ENCODE data around the gene TNFAIP2.
"Not testable (repeated sequence)": the region's sequence is repeated elsewhere in the genome, so short reads cannot be mapped to it uniquely, and the experiment has no call there.

The TNFAIP2 gene

DNA sequence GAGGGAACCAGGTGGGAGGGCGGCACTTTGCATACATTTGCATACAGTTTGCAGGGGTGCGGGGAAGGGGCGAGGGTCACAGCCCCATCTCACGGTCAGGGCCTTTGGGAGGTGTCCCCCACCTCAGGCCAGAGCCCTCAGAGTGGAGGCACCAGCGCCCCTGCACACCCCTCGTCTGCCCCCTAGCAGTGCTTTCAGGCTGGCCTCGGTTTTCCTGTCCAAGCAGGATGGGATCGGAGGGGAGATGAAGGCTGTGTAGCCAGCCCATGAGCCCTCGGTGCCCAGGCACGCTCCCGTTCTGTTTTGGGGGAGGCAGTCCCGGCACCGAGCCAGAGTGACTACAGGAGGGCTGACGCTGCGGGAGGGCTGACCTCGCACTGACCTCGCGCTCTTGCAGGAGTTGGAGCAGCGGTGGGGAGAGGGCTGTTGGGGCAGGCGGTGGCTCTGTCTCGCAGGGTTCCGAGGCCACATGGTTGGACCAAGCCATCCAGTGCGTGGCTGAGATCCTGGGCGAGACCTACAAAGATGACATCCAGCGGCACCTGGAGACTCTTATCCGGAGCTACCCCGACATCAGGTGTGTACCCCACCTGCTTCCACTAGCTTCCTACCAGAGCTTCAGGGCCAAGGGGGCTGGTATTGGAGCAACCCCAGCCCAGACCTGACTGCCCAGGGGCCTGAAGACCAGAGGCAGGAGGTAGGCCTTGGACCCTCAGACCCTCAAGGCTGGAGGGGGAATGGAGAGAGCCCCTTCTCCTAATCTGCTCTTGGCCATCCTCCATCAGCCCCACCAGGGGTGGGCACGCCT lies 15.1 kb upstream of the TNFAIP2 start:
- DNase-seq (ENCODE audit: low spot score), result no peak

DNA sequence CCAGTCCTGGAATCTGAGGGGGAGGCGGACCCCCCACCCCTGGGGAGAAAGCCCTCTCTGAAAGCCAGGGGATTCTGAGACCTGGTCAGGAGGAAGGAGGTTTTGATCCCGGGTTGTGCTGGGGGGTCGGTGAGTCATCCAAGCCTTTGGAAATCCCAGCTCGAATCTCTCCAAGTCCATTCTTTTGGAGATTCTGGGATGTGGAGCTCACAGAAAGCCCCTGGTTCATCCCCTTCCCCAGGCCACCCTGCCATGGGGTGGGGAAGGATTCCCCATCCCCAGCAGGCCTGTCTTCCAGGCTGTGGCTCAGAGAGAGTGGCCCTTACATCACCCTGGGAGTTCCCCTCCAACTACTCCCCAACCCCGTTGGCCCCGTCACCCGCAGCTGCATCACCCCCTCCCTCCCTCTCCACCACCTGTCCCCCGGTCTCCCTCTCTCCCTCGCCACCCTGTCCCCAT lies 14.5 kb upstream of the TNFAIP2 start:
- DNase-seq (ENCODE audit: low spot score), result peak; percentile 53

DNA sequence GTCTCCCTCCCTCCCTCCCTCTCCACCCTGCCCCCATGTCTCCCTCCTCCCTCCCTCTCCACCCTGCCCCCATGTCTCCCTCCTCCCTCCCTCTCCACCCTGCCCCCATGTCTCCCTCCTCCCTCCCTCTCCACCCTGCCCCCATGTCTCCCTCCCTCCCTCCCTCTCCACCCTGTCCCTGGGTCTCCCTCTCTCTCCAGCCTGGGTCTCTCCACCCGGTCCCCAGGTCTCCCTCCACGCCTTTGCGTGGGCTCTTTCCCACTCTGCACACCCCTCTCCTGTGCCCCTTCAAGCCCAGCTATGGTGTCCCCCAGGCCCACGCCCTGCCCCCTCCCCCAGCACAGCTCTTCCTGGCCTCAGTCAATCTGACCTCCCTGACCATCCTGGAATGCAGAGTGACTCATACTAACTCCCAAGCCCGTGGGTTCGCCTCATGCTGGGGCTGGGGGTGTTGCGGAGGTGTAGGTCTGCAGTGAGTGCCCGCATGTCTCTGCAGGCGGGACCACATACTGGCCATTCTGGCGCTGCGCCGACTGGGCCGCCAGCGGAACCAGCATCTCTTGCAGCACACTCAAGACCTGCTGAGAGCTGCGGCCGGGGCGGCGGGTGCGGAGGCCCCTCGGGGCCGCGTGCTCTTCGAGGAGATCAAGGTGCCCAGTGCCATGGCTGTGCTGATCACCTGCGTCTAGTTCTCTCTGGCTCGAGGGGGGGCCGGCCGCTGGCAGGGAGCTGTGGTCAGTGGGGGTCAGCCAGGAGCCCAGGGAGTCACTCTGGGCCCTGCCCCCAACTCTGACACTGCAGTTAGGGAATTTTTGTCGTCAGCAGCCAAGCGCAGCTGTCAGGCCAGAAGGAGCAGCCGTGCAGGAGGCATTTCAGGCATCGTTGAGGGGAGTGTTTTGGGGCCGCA lies 13.5 kb upstream of the TNFAIP2 start:
- DNase-seq (ENCODE audit: low spot score), result no peak

DNA sequence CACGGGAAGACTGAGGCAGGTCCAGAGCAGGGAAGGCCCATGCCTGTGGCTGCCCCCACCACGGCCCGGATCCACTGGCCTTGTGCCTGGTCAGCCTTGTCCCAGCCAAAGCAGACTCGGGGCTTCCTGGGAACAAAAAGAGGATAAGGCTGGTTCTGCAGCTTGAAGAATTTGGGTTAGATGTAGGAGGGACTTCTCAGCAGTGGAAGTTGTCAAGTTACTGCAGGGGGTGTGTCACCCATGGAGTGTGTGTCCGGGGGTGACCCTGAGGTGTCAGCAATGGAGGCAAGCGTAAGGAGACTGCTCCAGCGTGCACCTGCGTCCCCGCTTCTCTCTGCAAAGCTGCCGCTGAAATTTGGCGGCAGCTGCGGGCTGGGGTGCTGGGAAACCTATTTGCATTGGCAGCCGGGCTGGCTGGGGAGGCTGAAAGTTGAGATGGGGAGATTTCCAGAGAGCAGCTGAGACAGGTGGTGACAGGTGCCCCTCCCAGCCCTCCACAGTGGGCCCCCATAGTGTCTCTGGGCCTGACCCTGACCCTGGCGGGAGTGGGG lies 12.5 kb upstream of the TNFAIP2 start:
- DNase-seq (ENCODE audit: low spot score), result peak; percentile 68

DNA sequence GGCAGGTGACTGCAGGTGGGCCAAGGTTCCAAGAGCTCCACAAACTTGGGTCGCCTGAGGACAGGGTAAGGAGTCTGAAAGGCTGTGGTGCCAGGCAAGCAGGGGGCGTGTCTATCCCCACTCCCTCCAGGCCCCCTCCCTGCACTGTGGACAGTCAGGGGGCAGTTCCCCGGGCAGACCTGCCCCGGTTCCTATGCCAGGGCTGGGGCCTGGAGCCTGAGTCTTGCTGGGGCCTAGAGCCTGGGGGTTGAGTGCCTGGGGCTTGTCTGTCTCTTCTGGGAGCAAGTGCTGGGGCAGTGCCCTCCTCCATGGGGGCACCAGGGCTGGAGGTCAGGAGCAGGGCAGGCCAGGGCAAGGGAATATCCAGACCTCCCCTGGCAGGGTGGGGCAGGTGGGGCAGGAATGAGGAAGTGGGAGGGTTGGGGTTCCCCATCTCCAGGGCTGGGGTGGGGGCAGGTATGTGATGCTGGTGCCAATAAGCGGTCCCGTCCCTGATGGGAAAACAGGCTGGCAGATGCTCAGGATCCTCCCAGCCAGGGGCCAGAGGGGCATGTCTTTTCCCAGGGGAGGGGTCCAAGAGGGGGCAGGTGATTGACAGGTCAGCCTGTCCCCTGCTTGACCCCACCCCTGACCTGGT lies 11.9 kb upstream of the TNFAIP2 start:
- DNase-seq (ENCODE audit: low spot score), result no peak

DNA sequence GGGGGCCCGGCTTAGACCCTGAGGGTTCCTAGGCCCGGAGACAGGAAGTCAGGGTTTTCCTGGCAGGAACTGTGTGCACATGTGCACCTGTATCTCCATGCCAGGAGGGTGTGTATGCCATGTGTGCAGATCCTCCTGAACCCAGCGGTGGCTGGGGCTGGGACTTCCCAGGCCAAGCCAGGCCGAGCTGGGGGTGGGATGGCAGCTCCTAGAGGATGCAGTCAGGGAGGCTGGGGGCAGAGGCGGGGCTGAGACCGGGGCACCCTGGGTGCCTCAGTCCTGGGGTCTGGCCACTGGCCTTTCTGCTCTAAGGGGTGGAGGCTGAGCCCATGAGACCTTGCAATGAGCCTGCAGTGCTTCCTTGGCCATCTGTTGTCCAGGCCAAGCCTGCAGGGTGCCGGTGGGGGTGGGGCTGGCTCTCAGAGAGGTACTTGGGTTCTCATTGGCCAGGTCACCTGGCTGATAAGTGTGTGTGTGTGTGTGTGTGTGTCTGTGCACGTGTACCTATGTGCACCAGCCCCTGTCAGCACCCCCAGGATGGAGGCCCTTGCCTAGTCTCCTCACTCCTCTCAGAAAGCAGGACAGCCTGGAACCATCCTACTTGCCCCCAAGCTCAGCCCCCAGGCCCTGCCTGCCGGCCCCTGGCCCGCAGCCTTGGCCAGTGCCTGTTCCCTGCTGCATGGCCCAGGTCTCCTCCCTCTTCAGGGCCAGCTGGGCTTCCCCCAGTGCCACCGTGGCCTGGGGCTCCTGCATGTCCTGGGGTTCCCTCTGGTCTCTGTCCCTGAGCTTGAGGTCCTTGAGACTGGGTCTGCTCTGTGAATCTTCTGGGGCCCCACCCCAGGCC lies 10.6 kb upstream of the TNFAIP2 start:
- DNase-seq (ENCODE audit: low spot score), result no peak

DNA sequence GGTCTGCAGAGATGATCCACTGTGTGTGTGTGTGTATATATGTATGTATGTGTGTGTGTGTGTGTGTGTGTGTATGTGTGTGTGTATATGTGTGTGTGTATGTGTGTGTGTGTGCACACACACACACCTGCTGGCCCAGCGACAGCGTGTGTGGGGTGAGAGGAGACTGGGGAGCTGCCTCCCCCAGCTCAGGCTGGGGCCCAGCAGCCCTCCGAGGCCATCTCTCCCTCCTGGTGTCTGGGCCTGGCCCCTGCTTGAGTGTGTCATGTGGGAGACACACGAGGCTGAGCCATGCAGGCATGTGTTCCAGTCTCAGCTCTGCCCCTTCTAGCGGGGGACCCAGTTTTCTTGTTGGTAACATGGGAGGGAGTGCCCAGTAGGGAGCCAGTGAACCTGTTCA lies 10.0 kb upstream of the TNFAIP2 start:
- DNase-seq (ENCODE audit: low spot score), result no peak

DNA sequence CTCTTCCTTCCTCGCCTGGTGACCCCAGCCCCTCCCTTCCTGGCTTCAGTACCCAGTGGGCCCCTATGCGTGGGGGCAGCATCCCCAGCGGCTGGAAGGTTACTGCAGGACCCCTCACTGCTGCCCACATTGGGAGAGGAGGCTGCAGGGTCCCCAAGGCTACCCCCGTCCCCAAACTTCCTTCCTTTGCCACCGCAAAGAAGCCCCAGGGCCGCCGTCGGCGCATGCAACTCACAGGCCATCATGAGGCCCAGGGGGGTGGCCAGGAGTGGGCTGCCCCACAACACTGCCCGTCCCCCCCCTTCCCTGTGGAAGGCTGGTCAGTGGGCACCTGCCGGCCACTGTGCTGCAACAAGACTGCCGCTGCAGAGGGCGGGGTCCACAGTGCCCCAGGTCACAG lies 9.5 kb upstream of the TNFAIP2 start:
- no peak for DNase-seq (ENCODE audit: low spot score)

DNA sequence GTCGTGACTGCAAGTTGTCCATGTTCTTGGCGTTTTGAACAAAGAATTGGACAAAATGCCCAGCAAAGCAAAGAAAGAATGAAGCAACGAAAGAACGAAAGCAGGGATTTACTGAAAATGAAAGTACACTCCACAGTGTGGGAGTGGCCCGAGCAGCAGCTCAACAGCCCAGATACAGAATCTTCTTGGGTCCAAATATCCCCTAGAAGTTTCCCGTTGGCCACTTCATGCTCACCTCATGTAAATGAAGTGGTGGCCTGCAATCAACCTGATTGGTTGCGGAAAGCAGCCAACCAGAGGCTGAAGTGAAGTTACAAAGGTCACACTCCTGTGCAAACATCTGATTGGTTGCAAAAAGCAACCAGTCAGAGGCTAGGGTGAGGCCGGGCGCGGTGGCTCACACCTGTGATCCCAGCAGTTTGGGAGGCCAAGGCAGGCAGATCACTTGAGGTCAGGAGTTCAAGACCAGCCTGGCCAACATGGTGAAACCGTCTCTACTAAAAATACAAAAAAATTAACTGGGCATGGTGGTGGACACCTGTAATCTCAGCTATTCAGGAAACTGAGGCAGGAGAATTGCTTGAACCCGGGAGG lies 8.1 kb upstream of the TNFAIP2 start:
- not testable (repeated sequence) for DNase-seq (ENCODE audit: low spot score)

DNA sequence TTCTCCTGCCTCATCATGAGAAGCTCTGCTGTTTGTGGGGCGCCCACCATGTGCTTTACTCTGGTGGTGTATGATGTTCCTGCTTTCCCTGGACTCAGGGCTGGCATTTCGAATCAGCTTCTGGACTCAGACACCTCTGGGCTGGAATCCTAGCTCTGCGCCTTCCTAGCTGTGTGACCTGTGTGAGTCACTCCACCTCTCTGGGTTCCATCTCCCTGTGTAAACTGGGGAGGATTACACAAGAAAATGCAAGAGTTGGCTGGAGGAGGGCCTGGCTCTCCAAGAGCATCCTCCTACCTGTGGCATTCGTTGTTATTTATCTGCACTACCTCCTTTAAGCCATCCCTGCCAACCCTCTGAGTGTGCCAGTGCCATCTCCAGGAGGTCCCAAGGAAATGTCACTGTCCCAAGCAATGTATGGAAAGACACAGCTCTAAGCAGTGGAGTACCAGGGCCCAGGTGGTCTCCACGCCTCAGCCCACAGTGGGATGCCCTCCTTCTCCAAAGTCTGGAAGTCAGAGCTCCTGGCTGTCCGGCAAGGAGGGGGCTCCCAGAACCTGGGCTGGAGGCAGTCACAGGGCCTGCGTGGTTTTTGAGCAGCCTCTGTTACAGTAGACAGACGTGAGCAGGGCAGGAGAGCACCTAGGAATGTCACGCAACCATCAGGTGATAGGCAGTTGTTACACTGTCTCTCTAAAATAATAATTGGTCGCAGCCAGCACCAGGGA lies 7.3 kb upstream of the TNFAIP2 start:
- DNase-seq (ENCODE audit: low spot score), result no peak

DNA sequence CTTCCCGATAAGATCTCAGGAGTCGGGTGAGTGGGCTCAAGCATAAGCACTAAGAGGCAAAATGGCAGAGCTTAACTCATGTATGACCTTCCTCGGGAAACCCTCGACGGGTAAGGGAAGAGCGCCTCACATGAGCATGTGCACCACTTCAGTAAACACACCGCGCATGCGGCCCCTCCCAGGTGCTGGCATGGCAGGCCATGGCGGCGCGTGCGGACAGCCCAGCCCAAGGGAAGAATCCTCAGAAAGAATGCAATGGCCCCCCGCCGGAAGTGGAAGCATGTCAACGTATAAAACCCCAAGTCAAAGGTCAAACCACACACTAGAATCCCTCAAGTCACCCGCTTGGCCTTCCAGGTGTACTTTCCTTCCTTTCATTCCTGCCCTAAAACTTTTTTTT lies 6.6 kb upstream of the TNFAIP2 start:
- DNase-seq (ENCODE audit: low spot score), result no peak

DNA sequence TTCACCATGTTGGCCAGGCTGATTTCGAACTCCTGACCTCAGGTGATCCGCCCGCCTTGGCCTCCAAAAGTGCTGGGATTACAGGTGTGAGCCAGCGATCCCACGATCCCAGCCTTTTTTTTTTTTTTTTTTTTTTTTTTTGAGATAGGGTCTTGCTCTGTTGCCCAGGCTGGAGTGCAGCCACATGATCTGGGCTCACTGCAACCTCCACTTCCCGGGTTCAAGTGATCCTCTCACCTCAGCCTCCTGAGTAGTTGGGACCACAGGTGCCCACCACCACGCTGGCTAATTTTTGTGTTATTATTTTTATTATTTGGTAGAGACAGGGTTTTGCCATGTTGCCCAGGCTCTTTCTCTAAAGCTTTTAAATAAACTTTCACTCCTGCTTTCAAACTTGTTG lies 5.8 kb upstream of the TNFAIP2 start:
- not testable (repeated sequence) for DNase-seq (ENCODE audit: low spot score)

DNA sequence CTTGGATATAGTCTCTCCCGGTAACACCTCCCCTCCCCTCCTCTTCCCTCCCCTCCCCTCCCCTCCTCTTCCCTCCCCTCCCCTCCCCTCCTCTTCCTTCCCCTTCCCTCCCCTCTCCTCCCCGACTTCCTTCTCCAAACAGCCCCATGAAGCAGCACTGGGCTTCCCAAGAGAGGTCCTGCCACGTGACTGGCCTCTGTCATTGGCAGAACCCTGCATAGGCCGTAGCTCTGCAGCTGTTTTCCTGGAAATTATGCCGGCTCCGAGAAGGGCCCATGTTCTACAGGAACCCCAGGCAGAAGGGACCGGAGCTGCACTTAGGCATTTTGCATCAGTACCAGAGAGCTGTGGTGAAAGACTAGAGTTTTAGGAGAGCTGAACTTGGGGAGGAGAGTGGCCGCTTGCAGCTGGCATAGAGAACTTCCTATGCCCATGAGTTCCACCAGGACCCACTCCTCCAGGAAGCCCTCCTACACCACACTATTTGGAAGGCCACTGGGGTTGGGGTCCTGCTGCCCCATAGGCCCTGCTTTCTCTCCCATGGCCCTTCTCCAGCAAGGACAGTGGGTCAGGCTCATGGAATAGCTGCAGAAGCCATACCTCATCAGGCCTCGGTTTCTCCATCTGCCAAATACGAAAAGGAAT lies 5.1 kb upstream of the TNFAIP2 start:
- DNase-seq (ENCODE audit: low spot score), result no peak

DNA sequence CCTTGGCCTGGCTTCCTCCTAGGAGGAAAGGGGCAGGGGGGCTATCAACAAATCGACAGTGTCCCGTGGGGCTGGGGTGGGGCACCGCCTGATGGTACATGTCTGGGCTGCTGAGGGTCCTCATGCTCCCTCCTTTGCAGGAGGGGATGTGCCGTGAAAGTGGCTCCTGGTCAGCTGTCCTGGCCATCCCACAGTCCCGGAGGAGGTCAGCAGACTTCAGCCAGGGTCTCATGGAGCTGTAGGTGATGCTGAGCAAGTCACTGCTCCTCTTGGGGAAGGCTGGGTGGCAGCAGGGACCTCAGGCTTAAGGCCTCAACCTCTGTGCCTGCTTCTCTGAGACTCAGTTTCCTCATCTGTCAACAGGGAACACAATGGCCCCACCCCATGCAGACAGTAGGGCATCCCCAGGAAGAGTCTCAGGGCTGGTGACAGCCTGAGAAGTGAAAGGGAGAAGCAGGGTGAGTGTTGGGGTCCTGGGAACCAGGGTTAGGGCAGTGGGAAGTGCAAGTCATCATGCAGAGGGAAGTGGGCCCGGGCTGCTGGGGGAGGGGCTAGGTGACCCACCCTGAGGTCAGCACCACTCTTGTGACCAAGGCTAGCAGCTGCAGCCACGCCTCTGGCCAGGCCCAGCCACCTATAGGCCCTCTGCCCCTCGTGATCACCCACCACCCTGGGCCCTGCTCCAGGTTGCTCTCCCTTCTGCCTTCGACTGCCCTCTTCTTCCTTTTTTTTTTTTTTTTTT lies 4.4 kb upstream of the TNFAIP2 start:
- DNase-seq (ENCODE audit: low spot score), result no peak

DNA sequence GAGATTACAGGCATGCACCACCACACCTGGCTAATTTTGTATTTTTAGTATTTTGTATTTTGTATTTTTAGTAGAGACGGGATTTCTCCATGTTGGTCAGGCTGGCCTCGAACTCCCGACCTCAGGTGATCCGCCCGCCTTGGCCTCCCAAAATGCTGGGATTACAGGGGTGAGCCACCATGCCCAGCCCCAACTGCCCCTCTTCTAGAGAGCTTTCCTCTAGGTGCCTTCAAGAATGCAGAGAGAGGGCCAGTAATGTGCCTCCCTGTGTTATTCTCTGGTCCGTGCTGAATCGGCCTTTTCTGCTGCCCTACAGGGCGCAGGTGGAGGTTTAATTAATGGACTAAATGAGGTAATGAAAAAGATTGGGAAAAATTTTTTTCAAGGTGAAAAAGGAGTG lies 3.7 kb upstream of the TNFAIP2 start:
- DNase-seq (ENCODE audit: low spot score), result not testable (repeated sequence)

DNA sequence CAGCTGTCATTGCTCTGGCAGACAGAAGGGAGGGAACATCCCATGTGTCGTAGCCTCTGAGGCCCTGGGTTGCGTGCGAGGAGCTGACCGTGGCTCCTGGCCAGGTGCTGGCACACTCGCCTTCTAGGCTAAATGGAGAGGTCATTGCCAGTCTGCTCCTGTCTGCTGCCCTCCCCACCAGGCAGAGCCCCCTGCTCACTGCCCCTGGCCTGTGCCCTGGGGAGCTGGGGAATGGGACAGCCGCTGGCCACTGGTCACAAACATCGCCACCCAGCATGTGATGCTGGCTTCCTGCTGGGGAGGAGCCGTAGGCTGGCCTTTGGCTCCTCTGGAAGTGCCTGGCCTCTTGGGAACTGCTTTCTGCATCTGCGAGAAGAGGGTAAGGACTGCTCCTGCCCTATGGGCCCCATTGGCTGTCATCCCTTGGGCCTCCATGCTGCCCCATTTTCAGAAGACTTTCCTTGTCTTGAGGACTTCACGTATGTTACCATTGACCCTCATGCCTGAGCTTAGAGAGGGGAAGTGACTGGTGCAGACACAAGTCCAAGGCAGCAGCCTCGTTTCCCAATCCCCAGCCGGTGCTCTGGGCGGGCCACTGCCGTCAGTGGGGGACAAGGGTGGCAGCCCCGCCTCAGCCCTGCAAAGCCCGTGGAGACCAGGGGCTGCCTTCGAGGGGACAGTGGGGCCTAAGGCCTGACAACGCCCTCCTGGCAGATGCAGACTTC lies 2.0 kb upstream of the TNFAIP2 start:
- no peak for DNase-seq (ENCODE audit: low spot score)

DNA sequence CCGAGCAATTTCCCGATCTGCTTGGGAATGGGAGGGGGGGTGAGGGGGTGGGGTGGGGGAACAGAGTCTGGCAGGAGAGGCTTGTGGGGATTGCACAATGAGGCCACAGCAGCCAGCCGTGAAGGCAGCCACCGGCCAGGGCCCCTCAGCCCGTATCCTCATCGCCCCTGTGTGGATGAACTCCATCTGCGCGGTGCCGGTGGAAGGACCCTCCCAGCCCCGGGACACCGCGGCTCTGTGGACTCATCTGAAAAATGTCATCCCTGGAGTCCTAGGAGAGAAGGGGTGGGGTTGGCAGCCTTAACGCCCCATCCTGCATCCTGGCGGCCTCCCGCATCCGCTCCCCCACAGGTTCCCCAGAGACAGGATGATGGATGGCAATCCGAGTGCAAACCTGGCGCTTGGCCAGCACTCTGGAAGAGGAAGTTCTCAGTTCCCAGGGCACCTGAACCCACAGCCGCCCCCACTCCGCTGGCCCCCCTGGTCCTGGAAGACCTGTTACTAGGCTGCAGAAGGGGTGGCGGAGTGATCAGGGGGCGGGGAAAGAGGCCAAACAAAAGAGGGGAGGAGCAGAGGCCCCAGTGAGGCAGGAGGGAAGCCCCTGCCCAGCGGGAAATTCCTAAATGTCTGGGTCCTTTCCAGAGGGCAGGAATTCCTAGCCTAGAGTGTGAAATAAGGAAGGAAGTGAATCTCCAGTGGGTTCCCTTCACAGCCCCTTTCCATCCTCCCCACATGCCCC lies 1.2 kb upstream of the TNFAIP2 start:
- DNase-seq (ENCODE audit: low spot score), result no peak

DNA sequence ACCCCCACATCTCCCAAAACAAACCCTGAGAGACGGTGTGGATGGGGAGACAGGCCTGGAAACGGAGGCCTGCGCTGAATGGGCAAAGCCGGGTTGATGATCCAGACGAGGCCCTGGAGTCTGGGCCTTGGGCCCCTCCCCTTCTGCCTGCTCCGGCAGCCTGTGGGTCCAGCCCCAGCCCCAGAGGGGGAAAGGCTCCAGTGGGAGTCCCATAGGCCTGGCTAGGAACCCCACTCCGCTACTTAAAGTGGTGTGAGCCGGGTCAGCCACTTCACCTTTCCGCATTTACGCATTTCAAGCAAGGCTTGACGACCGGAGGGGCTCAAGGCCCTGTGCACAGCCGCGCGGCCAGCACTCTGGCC lies 695 bp upstream of the TNFAIP2 start:
- no peak for DNase-seq (ENCODE audit: low spot score)
